Suprapubic skin (tissue), 4 donors: ENCODE data around the gene ZDHHC3. TPM values are rescaled to one million over a fixed set of nuclear protein-coding genes. Genes with fewer than 3 reads are reported as not detected.

Source experiments
- DNase-seq, 2 donors: peaks; one replicate each; pipeline ENCODE4 v3.0.0-alpha.2; 2019; ENCODE audit warnings: low spot score in 2 of 2
- H3K27ac ChIP-seq: fragments of 200-600 bp; sonication (generic); one replicate; pipeline ENCODE4 v1.5.1; 2019
- H3K27me3 ChIP-seq: fragments of 200-600 bp; sonication (generic); one replicate; pipeline ENCODE4 v1.5.1; 2019
- H3K36me3 ChIP-seq: fragments of 200-600 bp; sonication (generic); one replicate; pipeline ENCODE4 v1.5.1; 2019
- H3K4me1 ChIP-seq: fragments of 200-600 bp; sonication (generic); one replicate; pipeline ENCODE4 v1.5.1; 2019
- H3K4me3 ChIP-seq: fragments of 200-600 bp; sonication (generic); one replicate; pipeline ENCODE4 v1.5.1; 2019; ENCODE audit warnings: mild to moderate bottlenecking
- H3K9me3 ChIP-seq: fragments of 200-600 bp; sonication (generic); one replicate; pipeline ENCODE4 v1.5.1; 2019
- CTCF ChIP-seq, 2 donors: fragments of 200-600 bp in 1 of 2; fragments of 450-650 bp in 1 of 2; sonication (generic) in 1 of 2; IDR thresholded peaks; one replicate each; pipeline ENCODE4 v1.5.1; 2016 to 2019; ENCODE audit warnings: antibody characterized with exemption in 2 of 2, mild to moderate bottlenecking in 1 of 2, moderate library complexity in 1 of 2
- EP300 ChIP-seq: sonication (generic); formaldehyde crosslinking; IDR thresholded peaks from one replicate; pipeline ENCODE4 v1.6.1; 2017; ENCODE audit warnings: antibody characterized with exemption
- POLR2A ChIP-seq, 2 donors: fragments of 450-650 bp; IDR thresholded peaks; one replicate each; pipeline ENCODE4 v1.6.1; 2017; ENCODE audit warnings: antibody characterized with exemption in 2 of 2, mild to moderate bottlenecking in 2 of 2, moderate library complexity in 2 of 2
- POLR2AphosphoS5 ChIP-seq, 3 donors: sonication (generic); formaldehyde crosslinking; IDR thresholded peaks; one replicate each; pipeline ENCODE4 v1.6.1; 2017; ENCODE audit warnings: antibody characterized with exemption in 3 of 3
- WGBS: methylation state at CpG from one replicate; pipeline ENCODE4 v1.1.5; 2018; 5-methylcytosine and 5-hydroxymethylcytosine counted together
- total RNA-seq, 4 donors: library from RNA; depleted of rRNA; stranded (reverse); fragments of >200 nt; gene quantifications; one replicate each; pipeline ENCODE4 v1.1.0, GENCODE V29; 2016

Gene ZDHHC3
- total RNA-seq, 4 donors from 2014 or later = 143 to 311 (median 175) TPM

GRCh38 chr3:44883213-44883955 lies 92.6 kb downstream of the ZDHHC3 start:
- 84% methylated on average over 3 of the region's 5 CpGs for WGBS
- Histone ChIP-seq H3K27ac (peak overlapping the region; percentile 71), H3K36me3 (no peaks in the 10 kb centered on the region), H3K4me3 (no peak overlapping the region), H3K9me3 (no peaks in the 10 kb centered on the region), H3K27me3 (no peaks in the 10 kb centered on the region), H3K4me1 (peaks cover 25% of the 10 kb centered on the region)
- no peak for DNase-seq
- TF ChIP-seq POLR2AphosphoS5 (IDR thresholded peaks at IDR 0.05) (no peak), POLR2A (IDR thresholded peaks at IDR 0.05) (no peak), CTCF (IDR thresholded peaks at IDR 0.05) (no peak), EP300 (no peak)

GRCh38 chr3:44880284-44880683 lies 95.7 kb downstream of the ZDHHC3 start:
- Histone ChIP-seq H3K9me3 (no peaks in the 10 kb centered on the region), H3K4me1 (peaks cover 15% of the 10 kb centered on the region), H3K27me3 (no peaks in the 10 kb centered on the region), H3K27ac (no peak overlapping the region), H3K36me3 (no peaks in the 10 kb centered on the region), H3K4me3 (no peak overlapping the region)
- WGBS = 60% methylated on average over 2 of the region's 2 CpGs
- no peak for TF ChIP-seq CTCF (IDR thresholded peaks at IDR 0.05)
- TF ChIP-seq POLR2AphosphoS5 (IDR thresholded peaks at IDR 0.05) = no peak
- no peak for TF ChIP-seq POLR2A (IDR thresholded peaks at IDR 0.05)
- TF ChIP-seq EP300 = no peak
- no peak for DNase-seq

- 89% methylated on average over 3 of the region's 3 CpGs for WGBS
- no peaks in the 10 kb centered on the region for H3K4me1 ChIP-seq
- TF ChIP-seq POLR2AphosphoS5 (IDR thresholded peaks at IDR 0.05) (no peak), EP300 (no peak), POLR2A (IDR thresholded peaks at IDR 0.05) (no peak), CTCF (IDR thresholded peaks at IDR 0.05) (no peak)
- H3K9me3 ChIP-seq = no peaks in the 10 kb centered on the region
- no peaks in the 10 kb centered on the region for H3K27me3 ChIP-seq
- H3K36me3 ChIP-seq = no peaks in the 10 kb centered on the region
- H3K27ac ChIP-seq = no peak overlapping the region
- no peak overlapping the region for H3K4me3 ChIP-seq
- peak in 1 of 2 donors; percentile 35 for DNase-seq
Observed at GRCh38 chr3:44877333-44877732, 98.6 kb downstream of the ZDHHC3 start.

GRCh38 chr3:44875596-44875995 lies 100.4 kb downstream of the ZDHHC3 start:
- 88% methylated on average over 3 of the region's 3 CpGs for WGBS

More at GRCh38 chr3:44875596-44875995, 100.4 kb downstream of the ZDHHC3 start:
- Histone ChIP-seq H3K27ac (no peak overlapping the region), H3K27me3 (no peaks in the 10 kb centered on the region), H3K36me3 (no peaks in the 10 kb centered on the region), H3K4me1 (no peaks in the 10 kb centered on the region), H3K9me3 (no peaks in the 10 kb centered on the region), H3K4me3 (no peak overlapping the region)
- peak in 1 of 2 donors; percentile 3 for DNase-seq
- TF ChIP-seq POLR2AphosphoS5 (IDR thresholded peaks at IDR 0.05) = no peak
- no peak for TF ChIP-seq POLR2A (IDR thresholded peaks at IDR 0.05)
- TF ChIP-seq EP300 = no peak
- TF ChIP-seq CTCF (IDR thresholded peaks at IDR 0.05) = no peak

Other genes starting within 250 kb of the ZDHHC3 start
- gene ZNF501, start 246.5 kb downstream of the ZDHHC3 start, total RNA-seq = 1 to 10 TPM; 1.4 to 4.0 (median 2.3) TPM
- gene KIAA1143, start 214.6 kb downstream of the ZDHHC3 start, total RNA-seq = 10 to 100 TPM; 20.6 to 27.4 (median 22.7) TPM
- gene KIF15, start 214.4 kb downstream of the ZDHHC3 start, total RNA-seq = 1 to 10 TPM; 1.1 to 4.8 (median 2.1) TPM
- gene TMEM42, start 114.3 kb downstream of the ZDHHC3 start, total RNA-seq = 10 to 100 TPM; 15.9 to 27.2 (median 20.8) TPM
- under 1 TPM in 2 of 4 donors, not detected in 2; 0.30 to 0.56 TPM for gene TGM4, start 101.6 kb downstream of the ZDHHC3 start, total RNA-seq
- 100 to 1,000 TPM in 1 of 4 donors, 10 to 100 TPM in 3; 72.1 to 216 (median 88.7) TPM for gene EXOSC7, start 70 bp upstream of the ZDHHC3 start, total RNA-seq
- 10 to 100 TPM; 27.4 to 42.3 (median 29.3) TPM for gene CLEC3B, start 50.1 kb upstream of the ZDHHC3 start, total RNA-seq
- gene CDCP1, start 170.2 kb upstream of the ZDHHC3 start, total RNA-seq = 10 to 100 TPM; 77.4 to 85.6 (median 80.3) TPM